Left renal pelvis (tissue), 4 donors: ENCODE results near the gene RSBN1. TPM values are rescaled to one million over a fixed set of nuclear protein-coding genes. Genes with fewer than 3 reads are reported as not detected.
"Not testable (repeated sequence)": the region's sequence is repeated elsewhere in the genome, so short reads cannot be mapped to it uniquely, and the experiment has no call there.

Experiments
- DNase-seq, 4 donors: peaks; one replicate each; pipeline ENCODE4 v3.0.0-alpha.2; 2013; ENCODE audit warnings: low read depth in 4 of 4, low spot score in 3 of 4
- polyA plus RNA-seq, 4 donors: library from polyadenylated mRNA; unstranded; fragments of 120-200 nt; gene quantifications; one replicate each; pipeline ENCODE4 v1.2.1, GENCODE V29; 2013; ENCODE audit not compliant: insufficient read length in 4 of 4

The RSBN1 gene
- 10 to 100 TPM; 24.3 to 31.5 (median 27.3) TPM for polyA plus RNA-seq

DNA sequence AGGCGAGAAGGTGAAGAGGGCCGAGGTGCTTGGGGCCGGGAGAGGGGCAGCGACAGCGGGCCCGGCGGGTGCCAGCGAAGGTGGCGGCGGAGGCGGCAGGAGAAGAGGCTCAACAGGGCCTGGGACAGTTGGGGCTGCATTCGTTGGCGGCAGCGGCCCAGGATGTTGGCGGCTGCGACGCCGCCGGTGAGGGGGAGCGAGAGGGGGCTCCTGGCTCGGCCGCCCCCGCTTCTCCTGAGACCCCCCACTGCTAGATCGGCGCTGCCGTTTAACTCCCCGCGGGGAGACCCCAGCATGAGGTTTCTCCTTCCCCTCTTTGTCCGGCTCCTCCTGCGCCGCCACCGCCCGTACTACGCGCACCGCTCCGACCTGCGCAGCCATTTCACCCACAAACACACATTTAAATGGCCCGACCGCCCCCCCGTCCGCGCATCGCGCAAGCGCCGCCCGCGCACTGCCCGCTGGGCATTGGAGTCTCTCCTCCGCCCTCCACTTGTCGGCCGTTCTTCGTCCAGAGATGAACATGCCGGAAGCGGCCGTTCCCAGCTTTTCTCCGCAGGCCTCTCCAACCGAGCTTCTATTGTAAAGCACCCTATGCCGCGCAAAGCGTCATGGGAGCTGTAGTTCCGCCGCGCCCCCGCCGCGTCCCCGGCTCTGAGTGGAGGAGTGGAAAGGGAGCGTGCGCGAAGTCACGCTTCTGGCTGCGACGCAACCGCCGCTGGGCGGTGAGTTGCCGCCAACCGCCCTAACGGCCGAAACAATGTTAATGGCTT lies at the start of gene RSBN1:
TSS of gene RSBN1 (minus strand) at position 589 of the 773 bp plus-strand sequence. CDS start at position 525, 64 bp downstream.
- DNase-seq = peak; percentile 97 to 99 (median 98)

DNA sequence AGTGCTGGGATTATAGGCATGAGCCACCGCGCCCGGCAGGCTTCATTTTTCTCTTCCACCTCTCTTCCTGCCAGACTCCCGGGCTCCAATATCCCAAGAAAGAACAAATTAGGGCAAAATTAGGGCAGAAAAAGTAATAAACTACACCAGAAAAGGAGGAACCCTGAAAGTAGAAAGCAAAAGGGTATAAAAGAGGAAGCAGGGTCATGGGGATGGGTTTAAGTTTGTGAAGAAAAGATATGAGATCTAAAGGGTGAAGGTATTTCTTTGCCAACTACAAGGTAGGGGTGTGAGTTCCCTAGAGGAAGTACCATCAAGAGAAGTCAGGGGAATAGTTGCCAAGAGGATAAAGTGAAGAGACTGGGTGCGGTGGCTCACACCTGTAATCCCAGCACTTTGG lies 49.4 kb upstream of the RSBN1 start:
- no peak for DNase-seq

- no peak for DNase-seq
These were observed 48.6 kb upstream of the RSBN1 start for GRCh38 chr1:113860891-113861290.

DNA sequence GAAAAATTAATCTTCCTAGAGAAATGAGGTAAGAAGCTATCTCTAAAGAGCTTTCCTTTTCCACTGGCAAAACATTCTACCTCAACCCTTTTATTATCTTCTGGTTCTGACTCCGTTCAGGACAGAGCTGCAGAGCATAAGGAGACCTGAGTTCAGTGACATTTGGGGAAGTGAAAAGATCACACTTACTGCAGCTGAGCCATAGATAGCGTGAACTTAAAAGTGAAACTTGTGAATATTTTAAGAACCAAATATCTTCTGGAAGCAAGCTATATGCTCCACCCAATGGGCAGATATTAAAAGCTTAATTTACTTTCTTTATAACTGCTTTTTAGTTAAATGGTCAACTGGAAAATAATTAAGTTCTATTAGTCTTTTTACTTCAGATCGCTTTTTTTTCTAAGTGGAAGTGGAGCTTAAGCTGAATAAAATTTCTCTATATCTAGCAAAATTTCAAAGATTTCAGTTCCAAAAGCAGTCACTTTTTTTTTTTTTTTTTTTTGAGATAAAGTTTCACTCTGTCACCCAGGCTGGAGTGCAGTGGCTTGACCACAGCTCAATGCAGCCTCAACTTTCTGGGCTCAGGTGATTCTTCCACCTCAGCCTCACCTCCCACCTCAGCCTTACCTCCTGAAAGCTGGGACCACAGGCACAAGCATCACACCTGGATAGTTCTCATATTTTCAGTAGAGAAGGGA lies 47.4 kb upstream of the RSBN1 start:
- no peak for DNase-seq

DNA sequence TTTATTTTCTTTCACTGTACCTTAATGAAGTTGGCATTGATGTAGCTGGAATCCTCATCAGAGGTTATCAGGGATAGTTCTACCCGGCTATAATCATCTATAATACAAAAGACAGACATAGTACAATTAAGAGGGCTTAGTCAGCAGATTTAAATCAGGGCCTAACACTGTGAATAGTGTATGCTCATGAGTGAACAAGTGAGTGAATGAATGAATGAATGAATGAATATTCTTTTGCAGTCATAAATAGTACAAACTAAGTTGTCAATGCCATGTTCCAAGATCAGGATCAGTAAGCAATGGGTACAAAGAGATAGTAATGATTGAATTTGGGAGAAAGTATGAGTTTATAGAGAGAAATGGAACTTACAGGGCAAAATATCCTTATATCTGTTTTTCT lies 46.7 kb upstream of the RSBN1 start:
- DNase-seq = no peak

- no peak for DNase-seq
These were observed 46.1 kb upstream of the RSBN1 start for GRCh38 chr1:113858418-113858817.

DNA sequence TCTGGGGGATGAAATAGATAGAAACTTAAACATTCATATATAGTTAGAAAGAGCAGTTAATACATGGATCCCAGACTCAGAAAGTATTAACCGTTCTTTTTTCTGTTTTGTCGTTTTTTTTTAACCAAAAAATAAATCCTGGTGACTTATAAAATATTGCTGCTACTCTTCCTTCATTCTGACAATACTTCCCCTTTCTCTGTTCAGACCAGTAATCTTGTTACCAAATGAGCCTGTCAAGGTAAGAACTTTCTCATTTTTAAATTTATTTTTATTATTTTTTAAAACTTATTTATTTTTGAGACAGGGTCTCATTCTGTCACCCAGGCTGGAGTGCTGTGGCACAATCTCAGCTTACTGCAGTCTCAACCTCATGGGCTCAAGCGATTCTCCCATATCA lies 45.5 kb upstream of the RSBN1 start:
- DNase-seq = no peak

- DNase-seq = no peak
These were observed 44.1 kb upstream of the RSBN1 start for GRCh38 chr1:113856401-113856790.

DNA sequence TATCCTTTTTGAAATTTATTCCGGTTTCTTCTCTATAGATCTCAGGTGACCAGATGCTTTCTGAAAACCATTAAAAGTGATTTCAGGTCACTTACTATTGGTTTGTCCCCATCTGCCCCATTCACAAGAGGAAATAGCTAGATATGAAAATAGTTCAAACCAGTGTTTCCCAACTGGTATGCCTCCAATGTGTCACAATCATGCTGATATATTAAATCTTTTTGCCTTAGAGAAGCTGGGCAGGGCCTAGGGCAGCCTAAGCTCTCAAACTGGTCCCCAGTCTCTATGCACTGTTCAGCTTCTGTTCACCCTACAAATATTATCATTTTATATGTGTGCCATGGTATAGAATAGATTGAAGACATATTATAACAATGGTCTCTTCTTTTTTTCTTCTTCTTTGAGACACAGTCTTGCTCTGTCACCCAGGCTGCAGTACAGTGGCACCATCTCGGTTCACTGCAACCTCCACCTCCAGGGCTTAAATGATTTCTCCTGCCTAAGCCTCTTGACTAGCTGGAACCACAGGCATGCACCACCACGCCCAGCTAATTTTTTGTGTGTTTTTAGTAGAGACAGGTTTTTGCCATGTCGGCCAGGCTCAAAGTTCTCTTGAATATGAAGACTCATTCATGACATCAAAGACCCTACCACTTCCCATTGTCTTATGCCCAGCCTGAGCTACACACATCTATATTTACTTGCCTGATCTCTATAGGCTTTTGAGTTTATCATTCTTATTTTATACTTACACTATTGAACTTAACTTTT lies 43.5 kb upstream of the RSBN1 start:
- no peak for DNase-seq

GRCh38 chr1:113854234-113854633 lies 42.0 kb upstream of the RSBN1 start:
- DNase-seq = no peak

- DNase-seq = not testable (repeated sequence)
These were observed 40.4 kb upstream of the RSBN1 start for GRCh38 chr1:113852694-113853093.

- no peak for DNase-seq
These were observed 38.0 kb upstream of the RSBN1 start for GRCh38 chr1:113850127-113850796.

- DNase-seq = no peak
These were observed 36.8 kb upstream of the RSBN1 start for GRCh38 chr1:113849072-113849471.

- no peak for DNase-seq
These were observed 34.2 kb upstream of the RSBN1 start for GRCh38 chr1:113846391-113847035.

DNA sequence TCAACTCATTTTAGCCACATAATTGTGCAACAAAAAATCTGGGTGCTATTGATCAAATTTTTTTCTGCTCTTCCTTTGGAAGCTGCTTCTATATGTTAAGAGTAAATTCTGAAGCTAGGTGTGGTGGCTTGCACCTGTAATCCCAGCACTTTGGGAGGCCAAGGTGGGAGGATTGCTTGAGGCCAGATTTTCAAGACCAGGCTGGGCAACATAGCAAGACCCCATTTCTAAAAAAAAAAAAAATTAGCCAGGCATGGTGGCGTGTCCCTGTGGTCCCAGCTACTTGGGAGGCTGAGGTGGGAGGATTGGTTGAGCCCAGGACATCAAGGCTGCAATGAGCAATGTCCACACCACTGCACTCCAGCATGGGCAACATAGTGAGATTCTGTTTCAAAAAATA lies 24.3 kb upstream of the RSBN1 start:
- no peak for DNase-seq

DNA sequence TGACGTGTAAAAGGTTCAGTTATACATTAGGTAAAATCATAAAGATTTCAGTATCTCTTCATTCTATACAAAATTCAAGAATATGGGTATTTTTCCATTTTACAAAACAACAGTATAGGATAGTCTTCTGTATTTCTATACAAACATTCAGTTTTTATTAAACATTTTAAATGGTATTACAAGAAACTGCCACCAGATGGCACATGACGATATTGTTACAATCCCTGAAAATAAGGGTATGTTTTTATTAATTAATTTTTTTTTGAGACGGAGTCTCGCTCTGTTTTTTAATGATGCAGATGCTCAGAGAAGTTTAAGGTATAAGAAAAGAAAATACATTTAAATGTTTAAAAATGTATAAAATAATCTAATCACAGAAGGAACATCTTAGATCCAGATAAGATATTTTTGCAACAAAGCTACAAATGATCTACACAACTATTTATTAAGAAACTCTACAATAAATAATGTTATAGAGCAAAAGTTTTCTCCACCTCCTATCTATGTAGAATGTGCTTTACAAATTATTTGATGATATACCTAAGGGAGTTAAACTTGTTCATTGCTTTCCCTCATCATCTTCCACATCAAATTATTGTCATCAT lies 23.5 kb upstream of the RSBN1 start:
- peak in 3 of 4 donors; percentile 4 to 16 (median 14) for DNase-seq

DNA sequence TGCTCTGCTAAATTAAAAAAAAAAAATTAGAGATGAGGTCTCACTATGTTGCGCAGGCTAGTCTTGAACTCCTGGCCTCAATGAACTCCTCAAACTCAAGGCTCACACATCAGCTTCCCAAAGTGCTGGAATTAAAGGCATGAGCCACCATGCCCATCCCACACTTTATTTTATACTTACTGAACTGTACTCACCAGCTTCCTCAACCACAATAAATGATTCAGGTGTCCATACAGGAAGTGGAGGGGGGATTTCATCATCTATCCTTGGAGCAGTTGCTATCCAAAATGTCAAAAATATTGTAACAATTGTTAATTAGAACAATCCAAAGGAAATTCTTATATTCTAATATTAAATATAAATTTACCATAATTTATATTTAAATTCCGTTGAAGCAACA lies 22.4 kb upstream of the RSBN1 start:
- no peak for DNase-seq

DNA sequence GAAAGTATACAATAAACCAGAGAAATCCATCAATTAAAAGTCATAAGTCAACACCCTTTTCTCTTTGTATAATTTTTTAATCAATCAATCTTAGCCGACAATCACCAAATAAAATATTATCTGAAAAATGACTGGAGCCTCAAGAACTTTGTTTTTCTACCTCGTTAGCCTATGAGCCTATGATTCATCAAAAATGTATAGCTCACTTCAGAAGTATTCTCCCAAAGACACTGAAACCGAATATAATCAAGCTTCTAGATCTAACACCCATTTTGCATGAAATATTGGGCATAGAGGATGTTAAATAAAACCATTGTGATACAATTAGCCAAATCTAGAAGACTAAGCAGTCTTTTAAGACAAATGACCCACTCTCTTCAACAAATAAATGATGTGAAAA lies 17.8 kb upstream of the RSBN1 start:
- DNase-seq = no peak

DNA sequence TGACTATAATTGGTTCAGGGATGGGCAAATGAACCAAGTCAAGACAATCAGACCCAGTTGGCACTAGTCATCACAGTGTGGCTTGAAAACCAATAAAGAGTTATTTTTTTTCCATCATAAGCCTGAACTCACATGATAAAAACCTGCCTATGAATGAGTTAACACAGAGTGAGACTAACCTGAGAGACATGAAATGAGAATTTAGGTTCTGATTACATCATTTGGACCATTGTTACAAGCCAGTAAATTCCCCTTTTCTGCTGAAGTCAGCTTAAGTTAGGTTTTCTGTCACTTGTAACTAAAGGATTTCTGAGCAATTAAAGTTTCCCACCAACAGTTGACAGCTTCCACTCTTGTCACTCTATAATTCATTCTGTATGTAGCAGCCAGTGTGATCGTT lies 9.6 kb upstream of the RSBN1 start:
- no peak for DNase-seq

- DNase-seq = no peak
These were observed 6.3 kb upstream of the RSBN1 start for GRCh38 chr1:113818578-113818977.
